Fibroblast of gingiva (primary cell): ENCODE measurements around the gene AHRR.
A peak's percentile ranks its signal among the peaks of the same experiment; 100 is the strongest.
"Not testable (repeated sequence)": the region's sequence is repeated elsewhere in the genome, so short reads cannot be mapped to it uniquely, and the experiment has no call there.

ENCODE experiments used
- DNase-seq: peaks from one replicate; pipeline ENCODE4 v3.0.0-alpha.2; 2011; ENCODE audit warnings: low read depth

The AHRR gene

DNA sequence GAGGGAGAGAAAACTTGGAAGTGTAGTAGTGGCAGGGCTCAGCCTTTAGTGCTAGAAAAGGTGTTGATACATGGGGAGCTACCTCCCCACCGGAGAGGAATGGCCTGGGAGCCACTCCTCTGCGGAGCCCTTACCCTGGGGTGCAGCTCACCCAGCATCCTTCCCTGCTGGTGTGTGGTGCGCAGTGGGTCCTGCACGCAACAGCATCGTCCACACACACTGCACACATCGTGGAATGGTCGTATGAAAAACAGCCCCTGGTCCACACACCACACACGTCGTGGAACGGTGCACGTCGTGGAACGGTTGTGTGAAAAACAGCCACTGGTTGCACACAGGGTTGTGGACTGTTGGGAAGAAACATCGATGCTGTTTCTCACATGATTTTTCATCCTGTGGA is 16.1 kb upstream of the AHRR start:
- DNase-seq: no peak

DNA sequence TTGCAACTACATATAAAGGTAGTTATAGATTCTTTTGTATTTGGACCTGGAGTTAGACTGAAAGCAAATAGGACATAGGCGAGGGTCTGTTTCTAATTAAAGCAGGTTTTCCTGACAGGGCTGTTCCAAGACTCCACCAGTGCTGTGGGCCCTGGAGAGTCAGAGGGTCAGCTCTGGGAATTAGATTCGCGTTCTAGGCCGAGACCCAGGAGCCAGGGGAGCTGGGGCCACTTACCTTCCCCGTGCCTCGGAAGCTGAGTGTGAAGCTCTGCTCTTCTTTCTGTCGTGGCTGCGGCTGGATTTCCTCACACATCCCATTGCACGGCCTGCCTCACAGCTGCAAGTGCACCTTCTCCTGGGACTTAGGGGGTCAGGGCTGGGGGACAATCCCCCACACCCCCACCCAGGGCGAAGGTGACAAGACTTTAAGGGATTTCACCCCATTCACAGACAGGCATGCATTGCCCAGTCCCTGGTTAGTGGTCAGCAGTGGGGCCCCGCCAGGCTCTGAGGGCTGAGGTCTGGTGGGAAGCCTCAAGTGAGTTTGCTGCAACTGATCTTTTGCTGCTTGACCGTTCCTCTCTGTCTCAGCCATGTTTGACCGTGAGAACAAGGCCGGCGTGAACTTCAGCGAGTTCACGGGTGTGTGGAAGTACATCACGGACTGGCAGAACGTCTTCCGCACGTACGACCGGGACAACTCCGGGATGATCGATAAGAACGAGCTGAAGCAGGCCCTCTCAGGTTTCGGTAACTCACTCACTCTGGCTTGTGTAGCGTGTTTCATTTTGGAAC is 15.3 kb upstream of the AHRR start:
- DNase-seq: no peak

DNA sequence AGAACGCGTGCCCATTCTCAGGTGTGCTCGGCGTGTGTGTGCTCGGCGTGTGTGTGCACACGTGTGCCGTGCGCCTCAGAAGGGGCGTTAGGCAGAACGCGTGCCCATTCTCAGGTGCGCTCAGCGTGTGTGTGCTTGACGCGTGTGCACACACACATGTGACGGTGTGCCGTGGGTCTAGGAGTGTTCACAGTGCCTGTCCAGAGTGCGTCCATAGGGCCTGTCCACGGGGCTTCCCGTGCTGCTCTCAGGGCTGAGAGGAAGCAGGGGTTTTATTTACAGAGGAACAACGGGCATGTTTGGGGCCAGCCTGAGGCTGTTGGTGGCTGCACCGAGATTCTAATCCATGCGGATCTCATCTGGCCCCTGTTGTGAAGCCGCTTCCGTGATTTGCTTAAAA is 14.2 kb upstream of the AHRR start:
- no peak for DNase-seq

DNA sequence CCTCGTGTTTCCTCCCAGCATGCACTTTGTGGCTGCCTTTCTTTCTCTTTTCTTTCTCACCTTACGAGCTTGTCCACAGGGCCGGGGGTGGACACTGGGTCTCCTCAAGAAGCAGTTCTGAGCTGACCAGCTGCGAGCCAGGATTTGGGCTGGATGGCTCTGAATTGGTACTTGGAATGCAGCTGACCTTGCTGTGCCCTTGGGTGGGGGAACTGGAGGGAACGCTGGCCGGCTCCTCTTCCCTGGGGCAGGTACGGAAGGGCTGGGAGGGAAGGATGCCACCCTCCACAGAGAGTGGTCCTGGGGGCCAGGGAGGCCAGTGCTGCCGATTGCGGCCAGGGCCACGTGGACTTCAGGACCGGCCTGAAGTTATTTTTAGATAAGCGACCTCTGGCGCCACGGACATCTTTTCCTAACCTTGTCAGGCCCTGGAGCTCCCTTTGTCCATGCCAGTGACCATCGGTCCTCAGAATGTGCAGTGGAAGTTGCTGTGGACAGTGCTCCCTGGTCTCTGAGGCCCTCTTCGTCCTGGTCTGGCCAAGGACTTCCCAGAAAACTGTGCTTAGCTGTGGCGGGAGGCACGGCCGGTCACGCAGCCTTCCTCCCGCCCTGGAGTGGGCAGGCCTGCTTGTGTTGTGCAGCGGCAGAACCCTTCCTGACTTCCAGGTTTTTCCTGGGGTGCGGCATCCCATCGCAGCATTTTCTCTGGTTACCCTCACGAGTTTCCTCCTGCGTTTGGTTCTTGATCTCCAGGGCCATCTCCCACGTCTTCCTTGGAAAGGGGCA is 13.5 kb upstream of the AHRR start:
- DNase-seq: no peak

DNA sequence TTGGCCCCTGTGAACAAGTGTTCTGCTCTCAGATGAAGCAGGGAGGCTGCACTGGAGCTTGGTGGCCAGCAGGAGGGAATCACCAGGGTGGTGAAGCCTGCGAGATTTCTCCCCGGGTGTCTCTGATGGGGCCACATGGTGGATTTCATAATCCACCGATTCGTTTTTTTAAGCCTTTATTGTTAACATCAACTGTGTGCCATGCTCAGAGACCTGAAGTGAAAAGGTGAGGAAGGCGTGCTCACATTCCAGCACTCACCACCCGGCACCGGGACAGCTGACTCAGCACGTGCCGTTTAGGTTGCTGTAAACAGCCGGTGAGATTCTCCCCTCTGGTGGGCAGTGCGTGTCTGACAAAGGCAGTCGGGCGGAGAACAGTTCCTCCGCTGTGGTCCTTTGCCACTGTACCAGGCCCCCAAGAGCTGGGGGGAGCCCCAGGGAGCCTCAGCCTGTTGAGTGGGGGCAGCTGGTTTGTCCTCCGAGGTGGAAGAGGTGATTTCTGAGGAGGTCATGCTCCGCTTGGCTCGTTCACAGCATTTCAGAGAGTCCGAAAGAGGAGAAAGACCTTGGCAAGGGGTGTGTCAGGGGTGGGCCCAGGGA is 12.7 kb upstream of the AHRR start:
- DNase-seq: no peak

DNA sequence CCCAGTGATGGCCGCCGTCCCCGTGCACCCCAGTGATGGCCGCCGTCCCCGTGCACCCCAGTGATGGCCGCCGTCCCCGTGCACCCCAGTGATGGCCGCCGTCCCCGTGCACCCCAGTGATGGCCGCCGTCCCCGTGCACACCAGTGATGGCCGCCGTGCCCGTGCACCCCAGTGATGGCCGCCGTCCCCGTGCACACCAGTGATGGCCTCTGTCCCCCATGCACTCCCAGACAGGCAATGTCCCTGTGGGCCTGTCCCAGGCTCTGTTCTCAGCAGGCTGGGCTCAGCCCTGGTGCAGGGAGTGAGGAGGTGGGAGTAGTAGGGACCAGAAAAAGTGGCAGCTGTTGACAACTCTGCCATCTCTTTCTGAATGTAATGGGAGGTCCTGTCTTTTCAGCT is 11.7 kb upstream of the AHRR start:
- not testable (repeated sequence) for DNase-seq

DNA sequence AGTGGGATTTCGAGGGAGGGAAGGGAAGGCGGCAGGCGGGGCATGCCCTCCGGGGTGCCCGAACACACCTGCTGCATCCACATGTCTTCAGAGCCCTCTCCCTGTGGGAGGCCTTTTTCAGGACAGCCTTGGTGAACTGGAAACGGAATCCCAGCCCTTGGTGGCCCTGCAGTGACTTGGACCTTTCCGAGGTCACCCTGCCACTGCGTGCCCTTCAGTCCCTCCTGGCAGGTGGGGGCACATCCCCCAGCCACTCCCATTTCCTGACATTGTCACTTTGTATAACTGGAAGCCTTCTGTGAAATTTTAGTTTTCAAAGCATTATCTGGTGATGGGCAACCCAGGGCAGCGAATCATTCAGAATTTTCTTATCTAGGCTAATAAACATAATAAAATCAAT is 11.0 kb upstream of the AHRR start:
- DNase-seq: no peak

DNA sequence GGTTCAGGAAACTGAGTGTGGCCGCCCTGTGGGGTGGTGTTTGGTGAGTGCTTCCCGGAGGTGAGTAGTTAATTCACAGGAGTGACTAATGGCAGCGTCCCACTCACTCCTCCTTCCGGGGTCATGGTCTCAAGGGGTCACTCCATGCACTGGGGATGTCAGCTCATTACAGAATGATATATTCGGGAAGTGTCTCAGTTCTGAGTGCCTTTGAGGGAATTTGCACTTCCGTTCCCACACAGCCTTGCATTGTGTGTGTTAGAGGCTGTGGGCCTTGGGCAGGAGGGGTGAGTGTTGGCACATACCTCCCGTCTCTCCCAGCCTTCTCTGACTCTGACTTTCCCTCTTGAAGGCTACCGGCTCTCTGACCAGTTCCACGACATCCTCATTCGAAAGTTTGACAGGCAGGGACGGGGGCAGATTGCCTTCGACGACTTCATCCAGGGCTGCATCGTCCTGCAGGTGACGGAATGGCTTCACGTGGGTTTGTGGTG is 10.5 kb upstream of the AHRR start:
- DNase-seq: no peak

DNA sequence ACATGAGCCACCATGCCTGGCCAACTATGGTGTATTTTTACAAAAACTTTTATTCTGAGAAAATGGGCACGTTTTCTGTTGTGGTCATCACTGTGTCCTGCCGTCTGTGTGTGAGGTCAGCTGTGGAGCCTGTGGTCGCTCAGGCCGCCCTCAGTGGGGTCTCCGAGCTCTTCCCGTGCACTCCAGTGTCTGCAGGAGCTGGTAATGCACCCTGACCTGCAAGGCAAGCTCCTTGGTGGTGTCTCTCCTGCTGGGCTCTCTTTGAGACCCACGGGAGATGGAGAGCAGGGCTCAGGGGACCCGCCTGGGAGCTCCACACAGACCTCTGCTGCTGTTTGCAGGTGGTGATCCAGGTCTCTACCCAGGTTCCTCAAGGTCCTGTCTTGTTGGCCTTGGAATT is 9.6 kb upstream of the AHRR start:
- DNase-seq: no peak

DNA sequence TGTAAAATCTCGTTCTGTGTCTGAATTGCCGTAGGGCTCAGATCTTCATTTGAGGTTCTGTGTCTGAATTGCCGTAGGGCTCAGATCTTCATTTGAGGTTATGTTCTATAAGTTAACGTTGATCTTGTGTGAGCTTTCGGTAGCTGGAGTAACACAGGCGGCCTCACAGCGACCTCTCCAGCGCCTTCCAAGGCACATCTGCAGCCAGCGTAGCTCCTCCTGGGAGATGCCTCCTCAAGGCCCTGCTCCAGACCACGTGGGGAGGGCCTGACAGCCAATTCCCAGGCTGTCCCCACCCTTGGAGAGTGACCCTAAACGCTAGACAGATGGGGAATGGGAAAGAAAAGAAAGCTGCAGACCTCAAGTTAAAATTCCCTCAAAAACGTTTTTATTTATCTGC is 8.7 kb upstream of the AHRR start:
- DNase-seq: no peak

DNA sequence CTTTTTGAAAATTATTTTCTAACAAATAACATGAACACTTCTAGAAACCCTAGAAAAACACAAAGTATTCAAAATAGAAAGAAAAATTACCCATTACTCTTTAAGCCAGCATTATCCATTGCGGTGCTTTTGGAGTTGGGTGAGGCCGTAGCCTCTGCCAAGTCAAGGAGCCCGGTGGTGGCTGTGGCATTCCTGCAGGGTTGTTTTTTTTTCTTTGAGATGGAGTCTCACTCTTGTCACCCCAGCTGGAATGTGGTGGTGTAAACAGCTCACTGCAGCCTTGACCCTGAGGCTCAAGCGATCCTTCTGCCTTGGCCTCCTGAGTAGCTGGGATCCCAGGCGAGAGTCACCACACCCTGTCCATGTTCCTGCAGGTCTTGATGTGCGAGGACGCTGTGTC is 8.2 kb upstream of the AHRR start:
- no peak for DNase-seq

DNA sequence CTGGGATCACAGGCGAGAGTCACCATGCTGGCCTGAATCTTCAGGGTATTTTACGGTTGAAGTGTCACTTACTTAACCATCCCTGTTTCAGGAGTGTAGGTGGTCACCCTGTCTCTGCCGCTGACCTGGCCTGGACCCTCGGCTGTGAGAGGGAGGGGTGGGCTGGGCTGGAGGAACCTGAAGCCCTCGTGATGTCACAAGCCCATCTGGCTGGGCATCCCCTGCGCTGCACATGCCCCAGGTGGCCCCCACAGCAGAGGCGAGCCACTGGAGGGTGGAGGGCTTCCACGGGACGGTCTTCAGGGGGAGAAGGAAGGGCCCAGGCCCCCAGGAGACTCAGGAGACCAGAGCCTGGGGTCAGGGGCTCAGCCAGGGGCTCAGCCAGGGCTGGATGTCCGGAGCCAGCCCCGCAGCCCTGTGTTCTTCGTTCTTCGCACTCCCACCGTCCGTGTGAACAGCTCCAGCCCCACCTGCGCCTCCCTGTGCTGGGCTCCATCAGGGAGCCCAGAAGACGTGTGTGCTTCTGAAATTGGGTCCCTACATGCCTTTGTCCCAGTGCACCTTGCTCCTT is 7.6 kb upstream of the AHRR start:
- DNase-seq: no peak

DNA sequence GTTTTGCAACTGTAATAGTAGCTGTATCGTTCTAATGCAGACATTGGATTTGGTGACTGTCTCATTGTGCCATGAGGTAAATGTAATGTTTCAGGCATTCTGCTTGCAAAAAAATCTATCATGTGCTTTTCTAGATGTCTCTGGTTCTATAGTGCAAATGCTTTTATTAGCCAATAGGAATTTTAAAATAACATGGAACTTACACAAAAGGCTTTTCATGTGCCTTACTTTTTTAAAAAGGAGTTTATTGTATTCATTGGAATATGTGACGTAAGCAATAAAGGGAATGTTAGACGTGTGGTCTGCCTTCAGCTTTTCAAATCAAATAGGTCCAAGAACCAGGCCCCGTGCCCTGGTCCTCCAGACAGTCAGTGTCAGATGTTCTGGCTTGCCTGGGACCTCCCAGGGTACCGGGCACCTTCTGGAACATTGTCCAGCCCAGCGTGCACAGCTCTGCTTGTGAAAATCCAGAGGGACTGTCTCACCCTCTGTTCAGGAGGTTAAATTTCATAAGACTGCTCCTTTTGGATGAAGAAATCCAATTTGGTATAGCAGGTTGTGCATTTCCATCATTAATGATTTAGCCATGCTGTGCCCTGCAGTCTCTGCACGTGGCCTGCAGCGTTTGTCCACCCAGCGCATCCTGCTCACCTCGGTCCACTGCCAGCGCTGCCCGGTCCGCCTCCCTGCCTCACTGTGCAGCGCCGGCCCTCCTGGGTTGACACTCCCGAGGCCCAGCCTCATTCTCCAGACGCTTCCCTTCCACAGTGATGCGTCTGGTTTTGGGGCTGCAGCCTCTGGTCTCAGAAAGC is 6.6 kb upstream of the AHRR start:
- DNase-seq: no peak

DNA sequence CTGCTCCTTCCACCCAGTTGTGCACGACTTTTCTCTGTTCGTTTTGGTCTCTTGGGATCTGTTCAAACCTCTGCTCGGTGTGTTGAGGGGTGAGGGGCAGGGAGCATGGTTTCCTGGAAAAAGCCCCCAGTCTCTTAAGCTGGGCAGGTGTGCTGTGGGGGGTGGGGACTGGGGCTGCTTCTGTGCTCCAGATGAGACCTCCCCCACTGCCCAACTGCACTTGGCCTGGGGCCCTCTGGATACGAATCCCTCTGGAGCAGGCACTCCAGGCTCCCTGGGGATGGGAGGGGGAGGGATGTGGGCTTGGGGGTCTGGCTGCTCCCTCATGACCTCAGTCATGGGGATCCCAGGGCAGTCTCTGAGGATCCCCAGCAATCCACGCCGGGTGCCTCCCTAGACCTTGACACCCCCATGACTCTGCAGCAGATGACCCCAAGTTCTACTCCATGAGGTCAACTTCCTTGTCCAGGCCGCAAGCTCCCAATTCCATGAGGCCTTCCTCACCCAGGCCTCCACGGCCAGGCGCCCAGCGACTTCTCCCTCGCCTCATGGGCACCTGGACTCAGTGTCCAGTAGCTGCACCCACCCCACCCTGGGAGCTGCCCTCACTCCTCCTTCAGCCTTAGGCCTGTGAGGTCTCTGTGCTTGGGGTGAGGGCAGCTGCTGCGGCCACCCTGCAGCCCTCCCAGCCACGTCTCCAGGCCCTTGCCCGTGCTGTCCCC is 5.9 kb upstream of the AHRR start:
- no peak for DNase-seq

DNA sequence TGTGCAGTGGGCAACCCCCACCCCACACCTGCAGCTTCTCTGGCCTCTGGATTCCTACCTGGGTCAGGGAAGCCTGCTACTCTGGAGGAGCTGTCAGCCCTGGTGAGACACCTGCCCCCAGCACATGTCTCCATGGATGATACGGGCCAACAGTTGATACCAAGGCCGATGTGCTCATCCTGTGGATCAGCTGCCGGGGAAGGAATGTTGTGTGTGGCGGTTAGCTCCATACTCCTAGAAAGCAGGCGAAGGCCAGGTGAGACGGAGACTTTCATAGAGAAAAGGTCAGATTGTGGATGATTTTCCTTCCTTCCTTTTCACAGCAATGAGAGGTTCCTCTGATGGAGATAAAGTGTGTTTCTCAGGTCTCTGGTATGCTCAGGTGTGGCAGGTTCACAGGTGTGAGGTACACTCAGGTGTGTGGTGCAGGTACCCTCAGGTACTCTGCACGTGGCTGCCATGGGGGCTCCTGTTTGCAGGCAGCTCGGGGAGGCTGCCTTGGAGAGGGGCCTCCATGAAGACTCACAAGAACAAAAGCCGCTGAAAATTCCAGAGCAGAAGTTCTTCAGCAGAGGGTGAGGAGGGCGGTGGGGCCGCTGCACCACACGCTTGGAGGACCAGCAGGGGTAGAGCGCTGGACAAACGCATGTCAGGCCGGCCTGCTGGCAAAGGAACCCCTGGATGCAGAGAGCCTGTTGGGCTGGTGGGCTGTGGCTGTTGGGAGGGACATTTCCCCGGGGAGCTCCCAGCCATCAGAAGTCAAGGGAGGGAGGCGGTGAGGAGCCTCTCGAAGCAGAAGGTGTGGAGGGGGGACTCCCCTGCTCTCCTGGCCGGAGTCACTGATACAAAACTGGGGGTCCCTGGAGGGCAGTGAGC is 5.1 kb upstream of the AHRR start:
- DNase-seq: no peak

DNA sequence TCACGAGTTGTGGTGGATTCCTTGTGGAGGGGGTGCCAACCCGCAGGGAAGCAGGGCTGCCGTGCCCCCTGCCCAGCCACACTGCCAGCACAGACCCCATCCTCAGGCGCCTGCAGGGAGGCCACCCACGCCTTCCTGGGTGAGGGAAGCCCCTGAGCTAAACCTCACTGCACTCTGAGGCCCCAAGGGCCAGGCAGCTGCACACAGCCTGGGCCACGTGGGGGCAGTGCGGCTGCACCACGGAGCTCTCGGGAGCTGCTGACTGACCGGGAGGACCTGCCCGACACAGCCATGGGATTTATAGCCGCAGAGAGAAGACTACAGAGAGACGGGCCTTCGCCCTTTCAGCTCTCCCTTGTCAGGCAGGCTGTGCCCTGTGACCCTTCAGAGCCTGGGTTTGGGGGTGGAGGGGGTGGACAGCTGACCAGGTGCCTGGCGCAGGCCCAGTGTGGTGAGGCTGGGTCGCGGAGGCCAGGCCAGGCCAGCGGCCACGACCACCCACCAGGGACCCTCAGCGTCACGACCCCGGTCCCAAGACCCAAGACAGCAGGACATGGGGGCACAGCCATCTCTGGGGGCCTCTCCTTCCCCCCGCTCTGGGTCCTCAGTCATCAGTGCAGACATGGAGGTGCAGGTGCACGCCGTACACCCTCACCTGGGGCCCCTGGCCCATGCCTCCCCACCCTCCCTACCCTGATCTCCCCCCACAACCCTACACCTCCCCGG is 4.3 kb upstream of the AHRR start:
- peak; percentile 67 for DNase-seq

DNA sequence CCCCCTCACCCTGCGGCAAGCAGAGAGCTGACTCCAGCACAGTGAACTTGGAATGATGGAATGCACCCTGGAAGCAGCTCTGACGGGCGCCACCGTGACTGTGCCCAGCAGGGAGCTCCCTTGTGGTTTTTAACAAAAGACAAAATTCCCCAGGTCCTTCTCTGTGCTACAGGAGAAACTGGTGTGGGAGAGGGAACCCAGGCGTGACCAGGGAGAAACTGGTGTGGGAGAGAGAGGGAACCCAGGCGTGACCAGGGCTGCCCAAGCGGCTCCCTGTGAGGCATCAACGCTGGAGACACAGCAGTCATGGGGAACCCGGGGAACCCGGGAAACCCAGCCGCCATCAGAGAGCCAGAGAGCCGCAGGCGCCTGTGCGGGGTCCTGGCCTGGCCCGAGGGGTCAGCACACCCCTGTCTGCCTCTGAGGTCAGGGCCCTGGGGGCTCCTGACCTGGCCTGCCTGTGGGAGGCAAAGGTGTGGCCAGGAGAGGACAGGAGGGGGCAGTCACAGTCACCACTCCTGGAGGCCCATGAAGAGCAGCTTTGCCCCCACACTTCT is 3.1 kb upstream of the AHRR start:
- DNase-seq: no peak

DNA sequence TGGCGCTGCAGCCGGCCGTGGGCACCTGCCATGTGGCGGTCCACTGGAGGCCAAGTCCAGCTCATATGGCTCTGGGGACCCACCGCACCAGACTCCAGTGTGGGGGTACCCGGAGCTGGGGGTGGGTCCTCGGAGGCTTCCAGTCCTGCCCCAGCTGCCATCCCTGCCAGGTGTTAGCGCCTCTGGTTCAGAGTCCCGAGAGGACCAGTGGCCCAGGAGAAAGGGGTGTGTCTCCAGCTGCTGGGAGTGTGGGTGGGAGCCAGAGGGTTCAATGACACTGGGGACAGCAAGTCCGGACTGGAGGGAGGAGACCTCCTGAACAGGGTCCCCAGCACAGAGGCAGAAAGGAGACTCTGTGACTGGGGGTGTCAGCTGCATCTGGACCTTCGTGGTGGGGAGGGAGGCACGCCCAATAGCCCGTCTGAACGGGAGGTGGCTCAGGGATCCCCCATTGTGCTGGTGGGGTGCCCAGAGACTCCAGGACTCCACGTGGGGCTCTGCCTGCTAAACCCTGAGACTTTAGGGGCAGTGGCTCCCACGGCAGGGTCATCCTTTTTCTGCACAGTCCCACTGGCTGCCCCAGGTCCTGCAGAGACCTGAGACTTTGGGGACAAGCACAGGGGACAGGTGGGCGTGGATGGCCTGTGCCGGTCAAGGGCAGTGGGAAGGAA is 2.4 kb upstream of the AHRR start:
- no peak for DNase-seq
